Esophagus squamous epithelium (tissue), 5 donors: Measurements from ENCODE around the gene GSAP. TPM values are rescaled to one million over a fixed set of nuclear protein-coding genes. Genes with fewer than 3 reads are reported as not detected.
A peak's percentile ranks its signal among the peaks of the same experiment; 100 is the strongest.
"Not testable (repeated sequence)": the region's sequence is repeated elsewhere in the genome, so short reads cannot be mapped to it uniquely, and the experiment has no call there.

Experiments
- DNase-seq: peaks from one replicate; lab custom pipeline; 2025; lab: John Stamatoyannopoulos, UW
- H3K27ac ChIP-seq, 4 donors: fragments of 200-600 bp; sonication (generic); one replicate each; pipeline ENCODE4 v1.5.1; 2016 to 2019; ENCODE audit warnings: mild to moderate bottlenecking in 1 of 4
- H3K27me3 ChIP-seq, 4 donors: fragments of 200-600 bp; sonication (generic); 1 replicate in 3 of 4; 2 replicates in 1 of 4; pipeline versions ENCODE4 v1.5.1 to v1.6.0; 2017 to 2021; ENCODE audit warnings: antibody characterized with exemption in 1 of 4
- H3K36me3 ChIP-seq, 3 donors: fragments of 200-600 bp; sonication (generic); one replicate each; pipeline ENCODE4 v1.5.1; 2016 to 2019
- H3K4me1 ChIP-seq, 3 donors: fragments of 200-600 bp; sonication (generic); one replicate each; pipeline ENCODE4 v1.5.1; 2017 to 2019
- H3K4me3 ChIP-seq, 4 donors: fragments of 200-600 bp; sonication (generic); 1 replicate in 3 of 4; 2 replicates in 1 of 4; pipeline ENCODE4 v1.5.1; 2016 to 2019; ENCODE audit warnings: mild to moderate bottlenecking in 2 of 4, moderate library complexity in 1 of 4
- H3K9me3 ChIP-seq, 3 donors: fragments of 200-600 bp; sonication (generic); one replicate each; pipeline ENCODE4 v1.5.1; 2016 to 2019
- CTCF ChIP-seq, 6 experiments: fragments of 450-650 bp in 4 of 6; fragments of 200-600 bp in 2 of 6; sonication (generic) in 2 of 6; IDR thresholded peaks; one replicate each; pipeline ENCODE4 v1.5.1; 2016 to 2019; ENCODE audit warnings: antibody characterized with exemption in 6 of 6, mild to moderate bottlenecking in 4 of 6, moderate library complexity in 4 of 6
- POLR2A ChIP-seq, 4 donors: fragments of 450-650 bp; IDR thresholded peaks; one replicate each; pipeline ENCODE4 v1.6.1; 2017; ENCODE audit warnings: antibody characterized with exemption in 4 of 4, mild to moderate bottlenecking in 4 of 4, moderate library complexity in 3 of 4
- WGBS, 2 donors: methylation state at CpG; one replicate each; pipeline ENCODE4 v1.1.5; 2018; 5-methylcytosine and 5-hydroxymethylcytosine counted together
- intact Hi-C: fragments of 100-400 bp; cut with DNase I; formaldehyde crosslinking; loops from one replicate; pipeline ENCODE4 v1.15.0; 2022
- total RNA-seq, 4 donors: library from RNA; depleted of rRNA; stranded (reverse); fragments of >200 nt; gene quantifications; one replicate each; pipeline ENCODE4 v1.1.0, GENCODE V29; 2016
- donor health status: DM: yes; HTN: yes; CAD: no.

GSAP gene
- total RNA-seq, 4 donors from 2014 or later = 5.7 to 22.5 (median 10.8) TPM

DNA sequence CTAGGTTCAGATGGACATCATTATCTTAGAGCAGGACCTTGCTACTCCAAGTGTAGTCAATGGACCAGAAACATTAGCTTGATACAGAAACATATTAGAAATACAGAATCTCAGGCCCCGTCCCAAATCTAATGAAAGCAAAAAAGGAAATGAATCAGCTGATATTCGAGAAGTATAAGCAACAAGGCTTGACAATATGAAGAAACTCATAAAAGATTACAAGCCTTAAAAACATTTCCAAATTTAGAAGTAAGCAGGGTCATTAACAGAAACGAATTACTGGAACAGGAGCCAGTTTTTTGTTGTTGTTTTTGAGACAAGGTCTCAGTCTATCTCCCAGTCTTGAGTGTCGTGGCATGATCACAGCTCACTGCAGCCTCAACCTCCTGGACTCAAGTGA, 40.5 kb upstream of the GSAP start:
- no peak overlapping the region for H3K4me3 ChIP-seq
- H3K9me3 ChIP-seq = no peaks in the 10 kb centered on the region
- 58 to 67% methylated on average over 4 of the region's 4 CpGs for WGBS, 2 donors
- no peaks in the 10 kb centered on the region for H3K27me3 ChIP-seq
- H3K36me3 ChIP-seq = no peaks in the 10 kb centered on the region
- H3K27ac ChIP-seq = no peak overlapping the region
- no peak for TF ChIP-seq CTCF (IDR thresholded peaks at IDR 0.05)
- TF ChIP-seq POLR2A (IDR thresholded peaks at IDR 0.05) = no peak
- intact Hi-C loops = no loop called here
- H3K4me1 ChIP-seq = peaks cover 0 to 30% (median 3%) of the 10 kb centered on the region in 3 donors
- DNase-seq = no peak

DNA sequence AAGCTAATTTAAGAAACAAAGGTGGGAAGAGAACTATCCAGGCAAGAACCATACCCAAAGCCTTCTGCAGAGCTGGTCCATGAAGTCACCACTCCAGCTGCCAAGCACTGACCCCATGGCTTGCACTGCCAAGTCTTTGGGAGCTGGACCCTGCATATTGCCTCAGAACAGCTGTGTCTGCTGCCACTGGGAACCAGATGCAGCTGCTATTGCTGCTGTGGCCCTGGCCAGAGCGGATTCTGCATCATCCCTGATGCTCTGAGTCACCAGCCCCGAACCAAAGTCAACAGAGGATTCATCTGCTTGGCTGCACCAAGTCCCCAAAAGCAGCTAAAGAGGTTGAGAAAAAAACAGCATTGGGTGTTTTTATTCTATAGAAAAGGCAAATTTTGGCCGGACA, 39.2 kb upstream of the GSAP start:
- no peak for DNase-seq
- Histone ChIP-seq H3K9me3 (no peaks in the 10 kb centered on the region), H3K36me3 (no peaks in the 10 kb centered on the region), H3K27me3 (no peaks in the 10 kb centered on the region), H3K27ac (no peak overlapping the region), H3K4me1 (peaks cover 0 to 30% (median 3%) of the 10 kb centered on the region in 3 donors), H3K4me3 (no peak overlapping the region)
- intact Hi-C loops = no loop called here
- 70 to 94% methylated on average over 1 to 2 of the region's 3 CpGs for WGBS, 2 donors
- TF ChIP-seq POLR2A (IDR thresholded peaks at IDR 0.05) (no peak), CTCF (IDR thresholded peaks at IDR 0.05) (no peak)

GRCh38 chr7:77454802-77455201, 38.7 kb upstream of the GSAP start:
- no peaks in the 10 kb centered on the region for H3K9me3 ChIP-seq
- no peaks in the 10 kb centered on the region for H3K36me3 ChIP-seq
- H3K4me3 ChIP-seq = no peak overlapping the region
- TF ChIP-seq POLR2A (IDR thresholded peaks at IDR 0.05) (no peak), CTCF (IDR thresholded peaks at IDR 0.05) (no peak)
- WGBS, 2 donors = 70 to 80% methylated on average over 4 of the region's 4 CpGs
- H3K27me3 ChIP-seq = no peaks in the 10 kb centered on the region
- H3K27ac ChIP-seq = no peak overlapping the region
- H3K4me1 ChIP-seq = peaks cover 0 to 30% (median 3%) of the 10 kb centered on the region in 3 donors
- DNase-seq = no peak
- intact Hi-C loops = no loop called here

GRCh38 chr7:77453531-77453930, 37.4 kb upstream of the GSAP start:
- no peaks in the 10 kb centered on the region for H3K36me3 ChIP-seq
- DNase-seq = no peak
- H3K4me1 ChIP-seq = peaks cover 0 to 30% (median 3%) of the 10 kb centered on the region in 3 donors
- 0 to 5% methylated on average over 2 of the region's 2 CpGs for WGBS, 2 donors
- intact Hi-C loops = no loop called here
- no peaks in the 10 kb centered on the region for H3K9me3 ChIP-seq
- TF ChIP-seq CTCF (IDR thresholded peaks at IDR 0.05) (no peak), POLR2A (IDR thresholded peaks at IDR 0.05) (no peak)
- H3K4me3 ChIP-seq = no peak overlapping the region
- no peaks in the 10 kb centered on the region for H3K27me3 ChIP-seq
- peak overlapping the region in 1 of 4 donors; percentile 38 for H3K27ac ChIP-seq

- H3K4me1 ChIP-seq = peaks cover 0 to 30% (median 3%) of the 10 kb centered on the region in 3 donors
- H3K9me3 ChIP-seq, intact Hi-C loops, H3K27ac ChIP-seq, H3K4me3 ChIP-seq, DNase-seq, H3K36me3 ChIP-seq, H3K27me3 ChIP-seq: not testable (repeated sequence)
- WGBS, 2 donors = 84 to 93% methylated on average over 5 to 6 of the region's 6 CpGs
Measured at GRCh38 chr7:77451950-77452349, 35.8 kb upstream of the GSAP start.

- Histone ChIP-seq H3K9me3 (no peaks in the 10 kb centered on the region), H3K27ac (no peak overlapping the region), H3K4me3 (no peak overlapping the region), H3K4me1 (peaks cover 0 to 30% (median 3%) of the 10 kb centered on the region in 3 donors), H3K36me3 (no peaks in the 10 kb centered on the region), H3K27me3 (no peaks in the 10 kb centered on the region)
- 90 to 96% methylated on average over 3 to 5 of the region's 5 CpGs for WGBS, 2 donors
- no peak for DNase-seq
- intact Hi-C loops = no loop called here
- no peak for TF ChIP-seq CTCF (IDR thresholded peaks at IDR 0.05)
- no peak for TF ChIP-seq POLR2A (IDR thresholded peaks at IDR 0.05)
Measured at GRCh38 chr7:77450613-77451012, 34.5 kb upstream of the GSAP start.
